B cell (primary cell): Measurements from ENCODE around the gene ATL1. TPM values are rescaled to one million over a fixed set of nuclear protein-coding genes. Genes with fewer than 3 reads are reported as not detected.

ENCODE experiments used
- ATAC-seq: fragments of 200-7000 bp; cut with Tn5 transposase; one replicate; pipeline ENCODE4 v1.10.0; 2021; ENCODE audit warnings: low read depth, mild to moderate bottlenecking, moderate number of reproducible peaks, moderate library complexity
- CTCF ChIA-PET: fragments of 350-600 bp; sonication (Branson Sonifier 250); formaldehyde crosslinking; loops from one replicate; lab custom pipeline; 2021; ENCODE audit warnings: antibody characterized with exemption, inconsistent platforms; lab: Charles Lee
- POLR2A ChIA-PET: fragments of 350-600 bp; sonication (Branson Sonifier 250); formaldehyde crosslinking; loops from one replicate; lab custom pipeline; 2021; ENCODE audit warnings: antibody characterized with exemption; lab: Charles Lee
- DNase-seq: peaks from one replicate; pipeline ENCODE4 v3.0.0; 2013
- H2AFZ ChIP-seq: 2 replicates; pipeline ENCODE4 v1.6.1; 2012; ENCODE audit warnings: mild to moderate bottlenecking, low read depth, low read length; ENCODE audit not compliant: insufficient read depth, poor library complexity, severe bottlenecking
- H3K27ac ChIP-seq, 2 donors: 1 replicate in 1 of 2; 2 replicates in 1 of 2; pipeline ENCODE4 v1.5.1; 2012 to 2013; ENCODE audit warnings: low read length in 2 of 2, mild to moderate bottlenecking in 2 of 2, moderate library complexity in 1 of 2
- H3K27me3 ChIP-seq, 4 experiments: fragments of 200-600 bp in 1 of 4; sonication (generic) in 1 of 4; replicated peaks in 1 of 4; 1 replicate in 2 of 4; 2 replicates in 2 of 4; pipeline versions ENCODE4 v1.6.1 to v1.7.0; 2013 to 2016; ENCODE audit warnings: low read length in 3 of 4, mild to moderate bottlenecking in 2 of 4, mixed read lengths in 1 of 4, moderate library complexity in 1 of 4; ENCODE audit not compliant: insufficient read depth in 4 of 4, control insufficient read depth in 3 of 4; ENCODE audit errors: control extremely low read depth in 1 of 4
- H3K36me3 ChIP-seq, 2 experiments: replicated peaks in 1 of 2; 1 replicate in 1 of 2; 2 replicates in 1 of 2; pipeline versions ENCODE4 v1.6.1 to v1.7.1; 2013; ENCODE audit warnings: low read length in 1 of 2; ENCODE audit not compliant: insufficient read depth in 2 of 2, control insufficient read depth in 1 of 2; ENCODE audit errors: control extremely low read depth in 1 of 2, extremely low read depth in 1 of 2
- H3K4me1 ChIP-seq, 2 donors: fragments of 200-600 bp in 1 of 2; sonication (generic) in 1 of 2; 1 replicate in 1 of 2; 2 replicates in 1 of 2; pipeline versions ENCODE4 v1.5.1 to v1.6.1; 2013 to 2017; ENCODE audit warnings: low read length in 2 of 2; ENCODE audit not compliant: control insufficient read depth in 2 of 2, insufficient read depth in 2 of 2
- H3K4me2 ChIP-seq: replicated peaks from 2 replicates; pipeline ENCODE3; 2012; ENCODE audit warnings: mild to moderate bottlenecking, low read depth, low read length; ENCODE audit not compliant: poor library complexity, severe bottlenecking
- H3K4me3 ChIP-seq, 5 experiments: fragments of 200-600 bp in 1 of 5; sonication (generic) in 1 of 5; 1 replicate in 3 of 5; 2 replicates in 2 of 5; pipeline versions ENCODE4 v1.5.1 to v1.7.0; 2011 to 2016; ENCODE audit warnings: low read length in 4 of 5, mild to moderate bottlenecking in 4 of 5, low read depth in 2 of 5, control low read depth in 1 of 5, moderate library complexity in 1 of 5; ENCODE audit not compliant: insufficient read depth in 1 of 5; ENCODE audit errors: control extremely low read depth in 1 of 5, extremely low read depth in 1 of 5
- H3K79me2 ChIP-seq: fragments of 200-600 bp; sonication (generic); one replicate; pipeline ENCODE4 v1.6.0; 2016; ENCODE audit warnings: low read length; ENCODE audit not compliant: control insufficient read depth, insufficient read depth
- H3K9ac ChIP-seq: fragments of 200-600 bp; sonication (generic); 2 replicates; pipeline ENCODE4 v1.6.1; 2017; ENCODE audit warnings: mild to moderate bottlenecking, low read length, moderate library complexity
- H3K9me3 ChIP-seq, 3 donors: one replicate each; pipeline versions ENCODE4 v1.6.1 to v1.7.1; 2013; ENCODE audit warnings: low read length in 2 of 3; ENCODE audit not compliant: control insufficient read depth in 2 of 3, insufficient read depth in 1 of 3; ENCODE audit errors: control extremely low read depth in 1 of 3
- H4K20me1 ChIP-seq: 2 replicates; pipeline ENCODE4 v1.6.0; 2012; ENCODE audit warnings: mild to moderate bottlenecking, low read length; ENCODE audit not compliant: insufficient read depth, control insufficient read depth, poor library complexity, severe bottlenecking
- H3K27ac Mint-ChIP-seq: one replicate; pipeline ENCODE4 v1.8.0; 2021; ENCODE audit warnings: mixed read lengths
- H3K27me3 Mint-ChIP-seq: one replicate; pipeline ENCODE4 v1.8.0; 2021; ENCODE audit warnings: mixed read lengths
- H3K4me1 Mint-ChIP-seq: one replicate; pipeline ENCODE4 v1.8.0; 2021; ENCODE audit warnings: mixed read lengths
- H3K4me3 Mint-ChIP-seq: one replicate; pipeline ENCODE4 v1.8.0; 2021; ENCODE audit warnings: mixed read lengths
- H3K9me3 Mint-ChIP-seq: one replicate; pipeline ENCODE4 v1.8.0; 2022; ENCODE audit warnings: mixed read lengths; ENCODE audit not compliant: insufficient read depth
- EZH2 ChIP-seq: IDR thresholded peaks from 2 replicates; pipeline ENCODE4 v1.6.1; 2012; ENCODE audit warnings: borderline replicate concordance, low read depth, mild to moderate bottlenecking, moderate library complexity, low read length; ENCODE audit not compliant: insufficient read depth, poor library complexity, severe bottlenecking
- WGBS: methylation state at CpG from one replicate; pipeline ENCODE4 v1.1.5; 2013; ENCODE audit warnings: missing lambda C conversion rate; ENCODE audit not compliant: insufficient coverage; 5-methylcytosine and 5-hydroxymethylcytosine counted together
- intact Hi-C: fragments of 100-400 bp; cut with micrococcal nuclease; formaldehyde crosslinking; loops from one replicate; pipeline ENCODE4 v1.10.0; 2022
- polyA plus RNA-seq: library from polyadenylated mRNA; depleted of rRNA; stranded (reverse); fragments of >200 nt; gene quantifications from 2 replicates; pipeline ENCODE4 v1.2.3, GENCODE V29; 2012
- total RNA-seq, 2 donors: library from RNA; stranded (reverse); fragments of 120-200 nt in 1 of 2; gene quantifications; 1 replicate in 1 of 2; 2 replicates in 1 of 2; pipeline versions ENCODE4 v1.2.3 to v1.2.4, GENCODE V29; 2013 to 2022
- TF ChIP-seq, protein P1 (sequence below): fragments of 200-600 bp; IDR thresholded peaks from one replicate; pipeline ENCODE4 v1.8.0; 2022; ENCODE audit warnings: antibody characterized with exemption, mild to moderate bottlenecking

ATL1 gene
- total and polyA plus RNA-seq, 2 donors (not counting 1 experiment from before 2014, with no cell fraction given), result 2.9 TPM

DNA sequence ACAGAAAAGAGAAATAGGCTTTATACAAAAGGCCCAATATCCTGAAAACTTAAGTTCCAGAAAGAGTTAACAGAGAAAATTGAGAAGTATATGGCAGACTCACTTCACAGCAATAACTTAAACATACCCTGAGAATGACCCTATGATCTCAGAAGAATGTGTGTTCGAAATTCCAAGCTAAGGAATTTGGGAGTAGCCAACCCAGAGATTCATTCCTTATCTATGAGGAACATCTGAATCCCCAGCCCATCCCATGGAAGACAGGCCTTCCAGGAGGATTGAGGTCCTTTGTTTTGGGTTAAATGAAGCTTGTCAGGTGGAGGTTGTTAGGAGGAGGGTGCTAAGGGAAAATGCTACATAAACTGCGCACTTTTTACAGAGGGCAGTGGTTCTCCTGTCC is 115.7 kb downstream of the ATL1 start:
- Mint-ChIP-seq H3K27ac (no peak overlapping the region), H3K4me3 (no peak overlapping the region), H3K9me3 (no peaks in the 10 kb centered on the region), H3K27me3 (no peaks in the 10 kb centered on the region), H3K4me1 (peaks cover 31% of the 10 kb centered on the region)
- H3K9me3 ChIP-seq, result no peaks in the 10 kb centered on the region
- CTCF ChIA-PET, result interaction anchor here (0.9 kb wide), 1 partner anchor 39 kb away, joined by 4 read pairs; no protein-coding TSS in a partner anchor
- H3K9ac ChIP-seq, result no peak overlapping the region
- no peaks in the 10 kb centered on the region for H3K79me2 ChIP-seq
- no peaks in the 10 kb centered on the region for H3K27me3 ChIP-seq
- no peaks in the 10 kb centered on the region for H3K36me3 ChIP-seq
- no peak for TF ChIP-seq EZH2
- TF ChIP-seq, protein P1, sequence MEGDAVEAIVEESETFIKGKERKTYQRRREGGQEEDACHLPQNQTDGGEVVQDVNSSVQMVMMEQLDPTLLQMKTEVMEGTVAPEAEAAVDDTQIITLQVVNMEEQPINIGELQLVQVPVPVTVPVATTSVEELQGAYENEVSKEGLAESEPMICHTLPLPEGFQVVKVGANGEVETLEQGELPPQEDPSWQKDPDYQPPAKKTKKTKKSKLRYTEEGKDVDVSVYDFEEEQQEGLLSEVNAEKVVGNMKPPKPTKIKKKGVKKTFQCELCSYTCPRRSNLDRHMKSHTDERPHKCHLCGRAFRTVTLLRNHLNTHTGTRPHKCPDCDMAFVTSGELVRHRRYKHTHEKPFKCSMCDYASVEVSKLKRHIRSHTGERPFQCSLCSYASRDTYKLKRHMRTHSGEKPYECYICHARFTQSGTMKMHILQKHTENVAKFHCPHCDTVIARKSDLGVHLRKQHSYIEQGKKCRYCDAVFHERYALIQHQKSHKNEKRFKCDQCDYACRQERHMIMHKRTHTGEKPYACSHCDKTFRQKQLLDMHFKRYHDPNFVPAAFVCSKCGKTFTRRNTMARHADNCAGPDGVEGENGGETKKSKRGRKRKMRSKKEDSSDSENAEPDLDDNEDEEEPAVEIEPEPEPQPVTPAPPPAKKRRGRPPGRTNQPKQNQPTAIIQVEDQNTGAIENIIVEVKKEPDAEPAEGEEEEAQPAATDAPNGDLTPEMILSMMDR, result no peak
- DNase-seq (no peak), ATAC-seq (no peak)
- 100% methylated on average over 1 of the region's 2 CpGs for WGBS
- H3K4me3 ChIP-seq, result no peak overlapping the region
- intact Hi-C loops, result no loop called here
- no peak overlapping the region for H2AFZ ChIP-seq
- POLR2A ChIA-PET, result no interaction called here
- H3K4me2 ChIP-seq, result no peak overlapping the region
- peak overlapping the region in 1 of 2 donors; percentile 86 for H3K27ac ChIP-seq
- peaks cover 24 to 26% of the 10 kb centered on the region in 2 donors for H3K4me1 ChIP-seq
- no peaks in the 10 kb centered on the region for H4K20me1 ChIP-seq

DNA sequence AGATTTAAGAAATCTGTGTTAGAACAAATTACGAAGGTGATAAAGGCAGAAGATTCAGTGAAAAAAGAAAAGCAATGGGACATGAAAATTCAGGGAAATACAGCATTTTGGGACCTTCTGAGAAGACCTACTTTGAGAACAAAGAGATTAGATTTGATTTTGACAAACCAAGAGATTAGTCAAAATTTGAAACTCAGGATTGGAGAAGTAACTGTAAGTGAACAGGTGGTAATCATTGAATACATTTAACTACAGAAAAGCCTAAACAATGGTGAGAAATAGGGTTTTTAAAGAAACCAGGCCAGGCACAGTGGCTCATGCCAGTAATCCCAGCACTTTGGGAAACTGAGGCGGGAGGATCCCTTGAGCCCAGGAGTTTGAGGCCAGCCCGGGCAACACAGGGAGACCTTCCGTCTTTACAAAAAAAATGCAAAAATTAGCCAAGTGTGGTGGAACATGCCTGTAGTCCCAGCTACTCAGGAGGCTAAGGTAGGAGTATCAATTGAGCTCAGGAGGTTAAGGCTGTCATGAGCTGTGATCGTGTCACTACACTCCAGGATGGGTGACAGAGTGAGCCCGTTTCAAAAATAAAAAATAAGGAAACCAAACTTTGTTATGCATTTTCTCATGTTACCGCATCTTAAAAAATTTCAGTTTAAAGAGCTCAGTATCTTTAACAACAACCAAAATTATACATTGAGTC is 117.0 kb downstream of the ATL1 start:
- CTCF ChIA-PET, result interaction anchor here (1.2 to 1.5 kb wide), 2 partner anchors 9 to 38 kb away, joined by 3 to 7 read pairs; partner anchors contain the start of gene SAV1
- H3K27ac ChIP-seq, result peak overlapping the region; percentile 80 to 86
- POLR2A ChIA-PET, result interaction anchor here (1.0 kb wide), 1 partner anchor 8 kb away, joined by 4 read pairs; the partner anchor contains the start of gene SAV1
- H3K9me3 ChIP-seq, result no peaks in the 10 kb centered on the region
- Mint-ChIP-seq H3K27ac (peak overlapping the region; percentile 73), H3K9me3 (no peaks in the 10 kb centered on the region), H3K4me1 (peaks cover 31% of the 10 kb centered on the region), H3K4me3 (peak overlapping the region; percentile 69), H3K27me3 (no peaks in the 10 kb centered on the region)
- peaks cover 24 to 26% of the 10 kb centered on the region in 2 donors for H3K4me1 ChIP-seq
- WGBS, result 21% methylated on average over 3 of the region's 7 CpGs
- no peaks in the 10 kb centered on the region for H4K20me1 ChIP-seq
- DNase-seq (peak; percentile 39), ATAC-seq (peak; percentile 46)
- H3K36me3 ChIP-seq, result no peaks in the 10 kb centered on the region
- H3K27me3 ChIP-seq, result no peaks in the 10 kb centered on the region
- TF ChIP-seq, protein P1, result no peak
- no peak for TF ChIP-seq EZH2
- H3K9ac ChIP-seq, result peak overlapping the region; percentile 28
- H3K4me2 ChIP-seq, result peak overlapping the region; percentile 66
- H3K4me3 ChIP-seq, result peak overlapping the region in 4 of 5 experiments; percentile 7 to 46 (median 23)
- intact Hi-C loops, result loop anchor here (1.0 kb wide), 1 partner anchor 8 kb away; no protein-coding TSS in a partner anchor
- H3K79me2 ChIP-seq, result no peaks in the 10 kb centered on the region
- H2AFZ ChIP-seq, result peak overlapping the region; percentile 8
